ENCODE measurements around the gene PIP5K1B.

DNA sequence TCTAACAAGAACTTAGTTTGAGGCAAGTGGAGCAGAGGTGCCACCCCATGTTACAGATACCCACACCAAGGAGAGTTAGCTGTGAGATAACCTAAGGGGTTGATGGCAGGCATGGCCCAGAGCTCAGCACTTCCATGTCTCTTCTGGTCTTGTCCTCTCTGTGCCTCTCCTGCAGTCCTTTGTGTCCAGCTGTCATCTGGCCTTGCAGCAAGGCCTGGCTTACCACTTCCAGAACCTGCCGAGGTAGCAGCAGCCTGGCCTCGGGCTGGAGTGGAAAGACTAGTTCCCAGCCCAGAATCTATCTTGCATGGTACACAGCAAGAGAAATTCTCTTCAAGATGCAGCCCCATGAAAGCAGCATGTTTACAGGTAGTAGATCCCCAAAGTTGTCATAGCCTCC is 41.5 kb downstream of the PIP5K1B start:
- TF ChIP-seq, protein P1, sequence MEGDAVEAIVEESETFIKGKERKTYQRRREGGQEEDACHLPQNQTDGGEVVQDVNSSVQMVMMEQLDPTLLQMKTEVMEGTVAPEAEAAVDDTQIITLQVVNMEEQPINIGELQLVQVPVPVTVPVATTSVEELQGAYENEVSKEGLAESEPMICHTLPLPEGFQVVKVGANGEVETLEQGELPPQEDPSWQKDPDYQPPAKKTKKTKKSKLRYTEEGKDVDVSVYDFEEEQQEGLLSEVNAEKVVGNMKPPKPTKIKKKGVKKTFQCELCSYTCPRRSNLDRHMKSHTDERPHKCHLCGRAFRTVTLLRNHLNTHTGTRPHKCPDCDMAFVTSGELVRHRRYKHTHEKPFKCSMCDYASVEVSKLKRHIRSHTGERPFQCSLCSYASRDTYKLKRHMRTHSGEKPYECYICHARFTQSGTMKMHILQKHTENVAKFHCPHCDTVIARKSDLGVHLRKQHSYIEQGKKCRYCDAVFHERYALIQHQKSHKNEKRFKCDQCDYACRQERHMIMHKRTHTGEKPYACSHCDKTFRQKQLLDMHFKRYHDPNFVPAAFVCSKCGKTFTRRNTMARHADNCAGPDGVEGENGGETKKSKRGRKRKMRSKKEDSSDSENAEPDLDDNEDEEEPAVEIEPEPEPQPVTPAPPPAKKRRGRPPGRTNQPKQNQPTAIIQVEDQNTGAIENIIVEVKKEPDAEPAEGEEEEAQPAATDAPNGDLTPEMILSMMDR (IDR thresholded peaks at IDR 0.05): no peak
- TF ChIP-seq POLR2AphosphoS5 (IDR thresholded peaks at IDR 0.05; ENCODE audit: low read depth, low read length): no peak
